ENCODE measurements around the gene MYOM1.

- TF ChIP-seq CTCF (IDR thresholded peaks at IDR 0.05) (no peak), POLR2A (IDR thresholded peaks at IDR 0.05) (no peak)
Measured at GRCh38 chr18:3059272-3059671, 160.5 kb downstream of the MYOM1 start.
